BLaER1 treated with 17β-estradiol and CSF1 and Interleukin-3, amounts not matched to agents 10 nM and 100 nM (cell line): Measurements from ENCODE around the gene ARHGAP33.

Experiments used
- H3K27ac ChIP-seq, 11 experiments: shearing (Covaris generic); formaldehyde crosslinking; 2 replicates each; pipeline ENCODE4 v1.8.1; 2022
- H3K27me3 ChIP-seq, 11 experiments: shearing (Covaris generic); formaldehyde crosslinking; 2 replicates each; pipeline ENCODE4 v1.8.1; 2022
- H3K36me3 ChIP-seq, 11 experiments: shearing (Covaris generic); formaldehyde crosslinking; 2 replicates each; pipeline ENCODE4 v1.8.1; 2022
- H3K4me1 ChIP-seq, 10 experiments: shearing (Covaris generic); formaldehyde crosslinking; 2 replicates each; pipeline ENCODE4 v1.8.1; 2022
- H3K4me2 ChIP-seq, 11 experiments: shearing (Covaris generic); formaldehyde crosslinking; 2 replicates each; pipeline ENCODE4 v1.8.1; 2022
- H3K4me3 ChIP-seq, 10 experiments: shearing (Covaris generic); formaldehyde crosslinking; 2 replicates each; pipeline ENCODE4 v1.8.1; 2022
- H3K9ac ChIP-seq, 11 experiments: shearing (Covaris generic); formaldehyde crosslinking; 2 replicates each; pipeline ENCODE4 v1.8.1; 2022
- H3K9me3 ChIP-seq, 11 experiments: shearing (Covaris generic); formaldehyde crosslinking; replicated peaks in 1 of 11; 2 replicates each; pipeline ENCODE4 v1.8.1; 2022
- H4K20me1 ChIP-seq, 11 experiments: shearing (Covaris generic); formaldehyde crosslinking; 2 replicates each; pipeline ENCODE4 v1.8.1; 2022
- Cebpa-rat ChIP-seq, 11 experiments: shearing (Covaris generic); IDR thresholded peaks; 2 replicates each; pipeline ENCODE4 v1.8.1; 2022

ARHGAP33 gene

GRCh38 chr19:35789195-35789977 is 14.0 kb downstream of the ARHGAP33 start:
- no peak for TF ChIP-seq Cebpa-rat (IDR thresholded peaks at IDR 0.05)
- Histone ChIP-seq H3K36me3 (peaks cover 0 to 41% (median 27%) of the 10 kb centered on the region in 11 experiments; a peak in 18 of 22 replicates), H3K4me1 (peaks cover 15 to 57% (median 40%) of the 10 kb centered on the region in 10 experiments), H3K27me3 (no peaks in the 10 kb centered on the region), H3K27ac (peak overlapping the region in 5 of 11 experiments; percentile 7 to 50 (median 40); a peak in 9 of 22 replicates), H3K4me2 (no peak overlapping the region), H3K9me3 (no peaks in the 10 kb centered on the region), H3K9ac (peak overlapping the region in 3 of 11 experiments; percentile 13 to 27 (median 24); a peak in 2 of 22 replicates), H4K20me1 (peaks cover 0 to 18% (median 0%) of the 10 kb centered on the region in 11 experiments; a peak in 3 of 22 replicates), H3K4me3 (no peak overlapping the region)

DNA sequence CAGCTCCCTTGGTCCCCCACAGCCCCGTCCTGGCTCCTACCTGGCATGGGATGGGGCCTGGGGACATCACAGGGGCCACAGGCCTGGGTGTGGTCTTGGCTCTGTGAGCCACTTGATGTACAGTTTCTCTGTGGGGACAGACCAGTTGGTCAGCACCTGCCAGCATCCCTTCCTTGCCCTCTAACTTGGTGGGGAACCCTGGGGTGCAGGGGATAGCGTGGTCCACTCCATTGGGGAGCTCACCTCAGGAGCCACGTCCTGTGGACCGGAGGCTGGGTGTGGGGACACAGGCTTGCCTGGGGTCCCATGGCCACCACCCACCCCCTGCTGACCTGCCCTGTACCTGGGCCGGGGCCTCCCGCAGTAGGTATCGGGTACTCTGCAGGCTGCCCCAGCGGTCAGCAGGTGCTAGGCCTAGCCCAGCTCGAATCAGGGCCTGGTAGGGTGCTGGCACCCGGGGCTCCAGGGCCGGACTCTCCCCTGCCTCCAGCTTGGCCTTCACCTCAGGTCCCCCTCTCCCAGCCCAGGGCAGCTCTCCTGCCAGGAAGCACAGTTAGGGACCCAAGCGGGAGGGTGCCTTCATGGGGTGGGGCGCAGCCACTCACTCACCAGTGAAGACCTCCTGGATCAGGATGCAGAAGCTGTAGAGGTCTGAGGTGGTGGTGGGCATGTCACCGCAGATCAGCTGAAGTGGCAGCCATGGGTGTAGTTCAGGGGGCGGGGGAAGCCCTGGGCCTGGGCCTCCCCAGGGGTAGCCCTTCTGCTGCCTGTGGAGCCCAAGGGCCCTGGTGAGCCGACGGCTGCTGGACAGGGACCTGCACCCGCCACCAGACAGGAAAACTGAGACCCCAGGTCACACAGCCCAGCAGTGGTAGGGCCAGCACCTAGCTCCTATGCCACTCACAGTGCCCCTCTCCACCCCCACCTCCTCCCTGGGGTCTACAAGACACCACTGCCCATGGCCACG is 14.9 kb downstream of the ARHGAP33 start:
- H3K27ac ChIP-seq = peak overlapping the region in 4 of 11 experiments; percentile 32 to 50 (median 44); a peak in 9 of 22 replicates
- peak overlapping the region in 7 of 11 experiments; percentile 87 to 97 (median 95); a peak in 10 of 22 replicates for H3K4me2 ChIP-seq
- no peaks in the 10 kb centered on the region for H3K9me3 ChIP-seq
- H3K36me3 ChIP-seq = peaks cover 0 to 34% (median 21%) of the 10 kb centered on the region in 11 experiments; a peak in 18 of 22 replicates
- H3K4me1 ChIP-seq = peaks cover 15 to 63% (median 45%) of the 10 kb centered on the region in 10 experiments
- peaks cover 0 to 10% (median 0%) of the 10 kb centered on the region in 11 experiments; a peak in 3 of 22 replicates for H4K20me1 ChIP-seq
- no peak for TF ChIP-seq Cebpa-rat (IDR thresholded peaks at IDR 0.05)
- peak overlapping the region in 5 of 11 experiments; percentile 5 to 39 (median 27); a peak in 4 of 22 replicates for H3K9ac ChIP-seq
- no peak overlapping the region for H3K4me3 ChIP-seq
- H3K27me3 ChIP-seq = no peaks in the 10 kb centered on the region

GRCh38 chr19:35790981-35791813 is 15.8 kb downstream of the ARHGAP33 start:
- Histone ChIP-seq H3K4me1 (peaks cover 15 to 66% (median 49%) of the 10 kb centered on the region in 10 experiments), H3K27me3 (no peaks in the 10 kb centered on the region), H3K4me3 (no peak overlapping the region), H3K9ac (peak overlapping the region in 3 of 11 experiments; percentile 28 to 39 (median 29); a peak in 3 of 22 replicates), H3K36me3 (peaks cover 0 to 25% (median 11%) of the 10 kb centered on the region in 11 experiments; a peak in 16 of 22 replicates), H4K20me1 (peaks cover 0 to 7% (median 0%) of the 10 kb centered on the region in 11 experiments; a peak in 3 of 22 replicates), H3K9me3 (no peaks in the 10 kb centered on the region), H3K4me2 (peak overlapping the region in 8 of 11 experiments; percentile 87 to 97 (median 95); a peak in 14 of 22 replicates), H3K27ac (peak overlapping the region in 3 of 11 experiments; percentile 40 to 50 (median 47); a peak in 4 of 22 replicates)
- no peak for TF ChIP-seq Cebpa-rat (IDR thresholded peaks at IDR 0.05)

DNA sequence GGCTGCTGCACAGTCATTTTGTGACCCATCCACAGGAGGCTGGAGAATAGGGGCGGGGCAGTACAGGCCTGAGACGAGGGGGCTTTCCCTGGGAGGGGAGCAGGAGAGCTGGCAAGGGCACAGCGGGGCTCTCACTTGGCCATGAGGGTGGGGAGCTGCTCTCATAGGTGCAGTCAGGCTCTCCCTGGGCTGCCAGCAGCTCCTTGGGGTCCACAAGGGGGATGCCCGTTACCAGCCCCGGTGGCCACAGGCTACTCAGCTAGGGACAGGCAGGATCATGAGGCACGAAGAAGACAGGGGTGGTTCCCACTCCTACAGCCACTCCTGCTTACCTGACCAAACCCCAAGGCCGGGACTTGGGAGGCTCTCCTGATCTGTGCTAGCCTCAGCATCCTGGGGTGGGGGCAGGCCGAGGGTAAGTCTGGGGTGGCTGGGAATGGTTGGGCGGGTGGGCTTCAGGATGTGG is 16.5 kb downstream of the ARHGAP33 start:
- H3K4me3 ChIP-seq = no peak overlapping the region
- 0 out of 22 replicates have a peak overlapping the region, but pooled peaks of 1 of the 11 experiments have one; percentile 28 for H3K9ac ChIP-seq
- peak overlapping the region in 9 of 11 experiments; percentile 79 to 97 (median 95); a peak in 17 of 22 replicates for H3K4me2 ChIP-seq
- peak overlapping the region in 3 of 11 experiments; percentile 4 to 47 (median 38); a peak in 1 of 22 replicates for H3K27ac ChIP-seq
- H3K36me3 ChIP-seq = peaks cover 0 to 18% (median 8%) of the 10 kb centered on the region in 11 experiments; a peak in 12 of 22 replicates
- peaks cover 0 to 5% (median 3%) of the 10 kb centered on the region in 11 experiments; a peak in 8 of 22 replicates for H3K27me3 ChIP-seq
- H3K9me3 ChIP-seq = no peaks in the 10 kb centered on the region
- no peak for TF ChIP-seq Cebpa-rat (IDR thresholded peaks at IDR 0.05)
- H4K20me1 ChIP-seq = peaks cover 0 to 7% (median 0%) of the 10 kb centered on the region in 11 experiments; a peak in 3 of 22 replicates
- H3K4me1 ChIP-seq = peaks cover 15 to 72% (median 55%) of the 10 kb centered on the region in 10 experiments

DNA sequence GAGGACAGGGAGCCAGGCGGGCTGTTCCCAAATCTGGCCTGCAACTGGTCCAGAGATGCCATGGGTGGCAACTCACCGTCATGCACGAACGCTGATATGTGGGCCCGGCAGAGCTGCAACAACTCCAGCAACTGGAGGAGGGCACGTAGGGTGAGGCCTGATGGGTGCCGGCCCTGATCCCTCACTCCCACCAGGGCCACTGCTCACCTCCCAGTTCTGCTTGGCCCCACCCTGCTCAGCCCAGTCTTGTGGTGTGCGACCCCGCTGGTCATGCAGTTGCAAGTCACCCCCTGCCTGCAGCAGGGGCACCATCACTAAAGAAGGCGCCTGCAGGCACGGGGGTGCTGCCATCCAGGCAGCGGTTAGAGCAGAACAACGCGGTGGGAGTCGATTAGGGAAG is 16.9 kb downstream of the ARHGAP33 start:
- Histone ChIP-seq H4K20me1 (peaks cover 0 to 7% (median 0%) of the 10 kb centered on the region in 11 experiments; a peak in 3 of 22 replicates), H3K4me3 (no peak overlapping the region), H3K4me2 (peak overlapping the region in 10 of 11 experiments; percentile 73 to 97 (median 94); a peak in 20 of 22 replicates), H3K4me1 (peaks cover 15 to 76% (median 60%) of the 10 kb centered on the region in 10 experiments), H3K36me3 (peaks cover 0 to 14% (median 4%) of the 10 kb centered on the region in 11 experiments; a peak in 12 of 22 replicates), H3K9me3 (no peaks in the 10 kb centered on the region), H3K9ac (peak overlapping the region in 2 of 11 experiments; percentile 42 to 52; a peak in 1 of 22 replicates), H3K27ac (peak overlapping the region in 5 of 11 experiments; percentile 73 to 79 (median 75); a peak in 8 of 22 replicates), H3K27me3 (peaks cover 0 to 10% (median 6%) of the 10 kb centered on the region in 11 experiments; a peak in 9 of 22 replicates)
- TF ChIP-seq Cebpa-rat (IDR thresholded peaks at IDR 0.05) = no peak

- peak overlapping the region in 7 of 11 experiments; percentile 22 to 67 (median 46); a peak in 11 of 22 replicates for H3K9ac ChIP-seq
- peaks cover 0 to 13% (median 7%) of the 10 kb centered on the region in 11 experiments; a peak in 10 of 22 replicates for H3K27me3 ChIP-seq
- H3K36me3 ChIP-seq = peaks cover 0 to 8% (median 0%) of the 10 kb centered on the region in 11 experiments; a peak in 2 of 22 replicates
- peak overlapping the region in 4 of 10 experiments; percentile 7 to 27 (median 16); a peak in 2 of 20 replicates for H3K4me3 ChIP-seq
- peaks cover 0 to 7% (median 0%) of the 10 kb centered on the region in 11 experiments; a peak in 1 of 22 replicates for H4K20me1 ChIP-seq
- no peaks in the 10 kb centered on the region for H3K9me3 ChIP-seq
- H3K27ac ChIP-seq = peak overlapping the region in 9 of 11 experiments; percentile 11 to 79 (median 73); a peak in 18 of 22 replicates
- peaks cover 15 to 78% (median 64%) of the 10 kb centered on the region in 10 experiments for H3K4me1 ChIP-seq
- H3K4me2 ChIP-seq = peak overlapping the region; percentile 62 to 97 (median 92)
- TF ChIP-seq Cebpa-rat (IDR thresholded peaks at IDR 0.05) = no peak
These were observed 17.5 kb downstream of the ARHGAP33 start for GRCh38 chr19:35792888-35793287.
